PC-9 (cell line): Measurements from ENCODE around the gene DOCK4. TPM values are rescaled to one million over a fixed set of nuclear protein-coding genes. Genes with fewer than 3 reads are reported as not detected.

ENCODE experiments used
- BruUV-seq: library from RNA; stranded (reverse); fragments of 400-500 nt; replicated peaks from 2 replicates; lab custom pipeline; 2021; lab: Mats Ljungman, UMichigan
- CTCF ChIA-PET: fragments of 300-600 bp; sonication (Branson Sonifier 250); formaldehyde crosslinking; loops from one replicate; lab custom pipeline; 2022; ENCODE audit warnings: antibody characterized with exemption; lab: Charles Lee
- POLR2A ChIA-PET: fragments of 300-600 bp; sonication (Branson Sonifier 250); formaldehyde crosslinking; loops from one replicate; lab custom pipeline; 2022; ENCODE audit warnings: antibody characterized with exemption; ENCODE audit not compliant: unreplicated experiment; lab: Charles Lee
- DNase-seq, 2 experiments: peaks; one replicate each; pipeline versions ENCODE4 v3.0.0 to v3.0.0-alpha.2; 2015 to 2022; ENCODE audit warnings: mixed read lengths in 1 of 2
- H2AFZ ChIP-seq: fragments of 200-600 bp; sonication (generic); 2 replicates; pipeline ENCODE4 v1.8.1; 2017; ENCODE audit warnings: antibody characterized with exemption
- H3F3A ChIP-seq: fragments of 200-600 bp; sonication (generic); 2 replicates; pipeline ENCODE4 v1.8.1; 2017; ENCODE audit warnings: antibody characterized with exemption, mild to moderate bottlenecking, low read depth; ENCODE audit not compliant: insufficient read depth
- H3K27ac ChIP-seq: fragments of 200-600 bp; sonication (generic); 2 replicates; pipeline ENCODE4 v1.6.1; 2016; ENCODE audit warnings: mixed run types
- H3K27me3 ChIP-seq: fragments of 200-600 bp; sonication (generic); 2 replicates; pipeline ENCODE4 v1.6.1; 2016; ENCODE audit warnings: low read depth, mixed run types; ENCODE audit not compliant: insufficient read depth
- H3K36me3 ChIP-seq: fragments of 200-600 bp; sonication (generic); 2 replicates; pipeline ENCODE4 v1.6.1; 2016; ENCODE audit warnings: low read depth, mixed run types
- H3K4me1 ChIP-seq: fragments of 200-600 bp; sonication (generic); replicated peaks from 2 replicates; pipeline ENCODE4 v1.6.1; 2016; ENCODE audit warnings: mixed run types; ENCODE audit not compliant: insufficient read depth
- H3K4me2 ChIP-seq: fragments of 200-600 bp; sonication (generic); 2 replicates; pipeline ENCODE4 v1.6.1; 2017; ENCODE audit warnings: mixed run types
- H3K4me3 ChIP-seq: fragments of 200-600 bp; sonication (generic); 2 replicates; pipeline ENCODE4 v1.6.1; 2016; ENCODE audit warnings: mixed run types
- H3K79me2 ChIP-seq: fragments of 200-600 bp; sonication (generic); 2 replicates; pipeline ENCODE4 v1.6.1; 2017; ENCODE audit warnings: low read depth, mixed run types
- H3K9me2 ChIP-seq: fragments of 200-600 bp; sonication (generic); 2 replicates; pipeline ENCODE4 v1.8.1; 2017; ENCODE audit warnings: mild to moderate bottlenecking; ENCODE audit not compliant: insufficient read depth
- H3K9me3 ChIP-seq: fragments of 200-600 bp; sonication (generic); 2 replicates; pipeline ENCODE4 v1.8.1; 2016; ENCODE audit warnings: low read depth; ENCODE audit not compliant: insufficient read depth
- H4K20me1 ChIP-seq: fragments of 200-600 bp; sonication (generic); 2 replicates; pipeline ENCODE4 v1.8.1; 2017; ENCODE audit not compliant: insufficient read depth
- EZH2 ChIP-seq: fragments of 200-600 bp; sonication (generic); IDR thresholded peaks from 2 replicates; pipeline ENCODE4 v1.8.0; 2017; ENCODE audit warnings: antibody characterized with exemption, low read depth
- intact Hi-C: fragments of 100-400 bp; cut with micrococcal nuclease; formaldehyde crosslinking; loops from one replicate; pipeline ENCODE4 v1.10.0; 2022; ENCODE audit not compliant: unreplicated experiment
- total RNA-seq: library from RNA; stranded (reverse); gene quantifications from 2 replicates; pipeline ENCODE4 v1.2.3, GENCODE V29; 2021
- TF ChIP-seq, protein P1 (sequence below): fragments of 200-600 bp; sonication (generic); conservative IDR thresholded peaks from 2 replicates; pipeline ENCODE4 v1.6.1; 2017; ENCODE audit warnings: mixed run types, antibody characterized with exemption, mild to moderate bottlenecking, moderate library complexity

DOCK4 gene
- total RNA-seq, 1 experiment from 2014 or later = 0.98 TPM

DNA sequence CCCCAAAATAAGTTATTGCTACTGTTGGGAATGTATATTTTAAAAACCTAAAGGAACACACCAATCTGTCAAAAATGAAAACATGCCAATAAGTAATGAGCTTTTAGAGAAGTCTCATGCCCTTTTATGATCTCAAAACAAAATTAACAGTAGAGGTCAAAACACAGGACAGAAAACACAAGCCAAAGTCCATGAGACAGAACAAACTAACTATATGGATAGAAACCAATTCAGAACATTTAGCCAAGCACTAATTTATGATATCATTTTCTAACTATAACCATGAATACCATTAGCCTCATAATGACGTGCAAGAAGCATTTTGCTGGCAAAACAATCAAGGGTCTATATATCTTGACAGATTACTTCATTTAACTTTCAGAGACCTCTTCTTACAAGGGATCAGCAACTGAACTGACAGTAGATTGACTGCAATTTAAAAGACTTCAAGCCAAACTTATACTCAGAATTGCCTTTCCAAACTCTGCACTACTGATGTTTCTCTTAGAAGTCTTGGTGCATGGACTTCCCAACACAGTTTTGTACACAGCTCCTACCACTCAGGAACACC lies 200.9 kb downstream of the DOCK4 start:
- H3F3A ChIP-seq = no peaks in the 10 kb centered on the region; the same call in 1 of the 2 replicates
- no TSS peak for BruUV-seq
- no peak for DNase-seq
- no peaks in the 10 kb centered on the region; the same call in 1 of the 2 replicates for H3K9me2 ChIP-seq
- H3K27ac ChIP-seq = no peak overlapping the region
- no peak for TF ChIP-seq EZH2
- TF ChIP-seq, protein P1, sequence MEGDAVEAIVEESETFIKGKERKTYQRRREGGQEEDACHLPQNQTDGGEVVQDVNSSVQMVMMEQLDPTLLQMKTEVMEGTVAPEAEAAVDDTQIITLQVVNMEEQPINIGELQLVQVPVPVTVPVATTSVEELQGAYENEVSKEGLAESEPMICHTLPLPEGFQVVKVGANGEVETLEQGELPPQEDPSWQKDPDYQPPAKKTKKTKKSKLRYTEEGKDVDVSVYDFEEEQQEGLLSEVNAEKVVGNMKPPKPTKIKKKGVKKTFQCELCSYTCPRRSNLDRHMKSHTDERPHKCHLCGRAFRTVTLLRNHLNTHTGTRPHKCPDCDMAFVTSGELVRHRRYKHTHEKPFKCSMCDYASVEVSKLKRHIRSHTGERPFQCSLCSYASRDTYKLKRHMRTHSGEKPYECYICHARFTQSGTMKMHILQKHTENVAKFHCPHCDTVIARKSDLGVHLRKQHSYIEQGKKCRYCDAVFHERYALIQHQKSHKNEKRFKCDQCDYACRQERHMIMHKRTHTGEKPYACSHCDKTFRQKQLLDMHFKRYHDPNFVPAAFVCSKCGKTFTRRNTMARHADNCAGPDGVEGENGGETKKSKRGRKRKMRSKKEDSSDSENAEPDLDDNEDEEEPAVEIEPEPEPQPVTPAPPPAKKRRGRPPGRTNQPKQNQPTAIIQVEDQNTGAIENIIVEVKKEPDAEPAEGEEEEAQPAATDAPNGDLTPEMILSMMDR = no peak
- no peaks in the 10 kb centered on the region for H3K27me3 ChIP-seq
- no peaks in the 10 kb centered on the region for H3K36me3 ChIP-seq
- H3K9me3 ChIP-seq = no peaks in the 10 kb centered on the region
- no peaks in the 10 kb centered on the region for H4K20me1 ChIP-seq
- intact Hi-C loops = no loop called here
- no peak overlapping the region for H3K4me3 ChIP-seq
- H3K4me2 ChIP-seq = no peak overlapping the region
- peaks cover 14% of the 10 kb centered on the region for H3K4me1 ChIP-seq
- POLR2A ChIA-PET = no interaction called here
- no peaks in the 10 kb centered on the region for H3K79me2 ChIP-seq
- H2AFZ ChIP-seq = no peak overlapping the region
- CTCF ChIA-PET = no interaction called here

DNA sequence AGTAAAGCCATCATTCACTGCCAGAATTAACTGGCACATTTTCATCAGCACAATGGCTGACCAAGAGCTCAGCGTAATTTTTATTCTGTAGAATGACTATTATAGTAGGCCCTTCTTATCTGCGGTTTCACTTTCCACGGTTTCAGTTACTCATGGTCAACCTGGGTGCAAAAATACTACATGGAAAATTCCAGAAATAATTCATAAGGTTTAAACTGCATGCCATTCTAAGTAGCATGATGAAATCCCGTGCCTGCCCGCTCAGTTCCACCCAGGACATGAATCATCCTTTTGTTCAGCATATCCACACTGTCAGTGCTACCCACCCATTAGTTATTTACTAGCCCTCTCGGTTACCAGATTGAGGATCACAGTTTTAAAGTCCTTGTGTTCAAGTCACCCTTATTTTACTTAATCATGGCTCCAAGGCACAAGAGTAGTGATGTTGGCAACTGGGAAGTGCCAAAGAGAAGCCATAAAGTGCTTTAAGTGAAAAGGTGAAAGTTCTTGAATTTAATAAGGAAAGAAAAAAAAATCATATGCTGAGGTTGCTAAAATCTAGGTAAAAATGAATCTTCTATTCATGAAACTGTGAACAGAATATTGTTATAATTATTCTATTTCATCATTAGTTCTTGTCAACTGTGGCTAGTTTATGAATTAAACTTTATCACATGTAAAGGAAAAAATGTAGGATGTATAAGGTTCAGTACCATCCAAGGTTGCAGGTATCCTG lies 204.9 kb downstream of the DOCK4 start:
- ChIA-PET CTCF (no interaction called here), POLR2A (no interaction called here)
- peak in 1 of 2 experiments; percentile 32 for DNase-seq
- no peak overlapping the region; the same call in 1 of the 2 replicates for H2AFZ ChIP-seq
- H3K79me2 ChIP-seq = no peaks in the 10 kb centered on the region
- no peak for TF ChIP-seq EZH2
- TF ChIP-seq, protein P1 = no peak
- H3K27me3 ChIP-seq = no peaks in the 10 kb centered on the region
- H3K9me2 ChIP-seq = no peaks in the 10 kb centered on the region; the same call in 1 of the 2 replicates
- no peaks in the 10 kb centered on the region for H3K9me3 ChIP-seq
- H3K27ac ChIP-seq = no peak overlapping the region
- intact Hi-C loops = no loop called here
- H3K4me2 ChIP-seq = no peak overlapping the region
- no peaks in the 10 kb centered on the region for H4K20me1 ChIP-seq
- no TSS peak for BruUV-seq
- H3K4me1 ChIP-seq = peaks cover 6% of the 10 kb centered on the region
- no peaks in the 10 kb centered on the region for H3K36me3 ChIP-seq
- H3F3A ChIP-seq = no peaks in the 10 kb centered on the region
- no peak overlapping the region for H3K4me3 ChIP-seq

DNA sequence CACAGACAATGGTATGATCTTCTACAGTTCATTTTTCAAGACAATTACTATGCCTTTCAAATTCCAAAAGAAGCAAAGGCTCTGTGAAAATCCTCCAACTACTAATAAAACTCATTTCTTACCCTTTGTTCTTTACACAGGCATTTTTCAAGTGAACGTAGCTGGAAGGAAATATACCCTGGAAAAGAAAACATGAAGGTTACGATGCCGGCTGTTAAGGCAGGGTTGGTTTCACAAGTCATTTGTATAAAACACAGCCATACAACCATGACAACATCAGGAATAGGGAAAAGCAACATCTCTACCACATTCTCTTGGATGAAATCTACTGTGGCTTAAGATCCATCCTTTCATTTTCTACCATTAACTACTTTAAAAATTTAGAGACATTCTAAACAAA lies 207.9 kb downstream of the DOCK4 start:
- H3K79me2 ChIP-seq = no peaks in the 10 kb centered on the region
- H2AFZ ChIP-seq = no peak overlapping the region
- H3K9me3 ChIP-seq = no peaks in the 10 kb centered on the region
- TF ChIP-seq, protein P1 = no peak
- TF ChIP-seq EZH2 = no peak
- H3K4me1 ChIP-seq = no peaks in the 10 kb centered on the region
- peaks cover 3% of the 10 kb centered on the region; the same call in 1 of the 2 replicates for H3K9me2 ChIP-seq
- H3K4me2 ChIP-seq = no peak overlapping the region
- no peak overlapping the region for H3K27ac ChIP-seq
- ChIA-PET POLR2A (no interaction called here), CTCF (no interaction called here)
- BruUV-seq = no TSS peak
- H3K36me3 ChIP-seq = no peaks in the 10 kb centered on the region
- intact Hi-C loops = no loop called here
- no peaks in the 10 kb centered on the region for H4K20me1 ChIP-seq
- DNase-seq = no peak
- no peaks in the 10 kb centered on the region for H3K27me3 ChIP-seq
- no peak overlapping the region for H3K4me3 ChIP-seq
- no peaks in the 10 kb centered on the region for H3F3A ChIP-seq
